ENCODE results near the gene ATG10.

The ATG10 gene

GRCh38 chr5:82287625-82288024 lies 315.8 kb downstream of the ATG10 start:
- no peak for DNase-seq

GRCh38 chr5:82290005-82290404 lies 318.2 kb downstream of the ATG10 start:
- DNase-seq = no peak

- DNase-seq = no peak
Measured at GRCh38 chr5:82290908-82291307, 319.1 kb downstream of the ATG10 start.

GRCh38 chr5:82291420-82291819 lies 319.6 kb downstream of the ATG10 start:
- no peak for DNase-seq

- no peak for DNase-seq
Measured at GRCh38 chr5:82295144-82295543, 323.3 kb downstream of the ATG10 start.

GRCh38 chr5:82295959-82296531 lies 324.2 kb downstream of the ATG10 start:
- no peak for DNase-seq

GRCh38 chr5:82296929-82297328 lies 325.1 kb downstream of the ATG10 start:
- no peak for DNase-seq

- no peak for DNase-seq
Measured at GRCh38 chr5:82297711-82298110, 325.9 kb downstream of the ATG10 start.

- no peak for DNase-seq
Measured at GRCh38 chr5:82298668-82299067, 326.8 kb downstream of the ATG10 start.

GRCh38 chr5:82301190-82301589 lies 329.4 kb downstream of the ATG10 start:
- DNase-seq = no peak

Measured in stimulated activated CD4-positive, alpha-beta T cell treated with anti-CD3 and anti-CD28 coated beads, Interleukin-4, amount 100 ng/mL, for 24 hours (primary cell).